GM12891 (cell line): ENCODE measurements around the gene NHSL2.

ENCODE experiments used
- PAX5 ChIP-seq: IDR thresholded peaks from 2 replicates; pipeline ENCODE4 v1.6.1; 2011; ENCODE audit warnings: low read length, moderate library complexity, mild to moderate bottlenecking; ENCODE audit not compliant: insufficient read depth, severe bottlenecking
- POLR2A ChIP-seq: IDR thresholded peaks from 2 replicates; pipeline ENCODE4 v1.6.1; 2011; ENCODE audit warnings: low read depth, low read length, control low read depth
- POLR2AphosphoS5 ChIP-seq: IDR thresholded peaks from 2 replicates; pipeline ENCODE4 v1.6.1; 2011; ENCODE audit warnings: low read depth, low read length, control low read depth
- TAF1 ChIP-seq: IDR thresholded peaks from 2 replicates; pipeline ENCODE4 v1.6.1; 2011; ENCODE audit warnings: low read depth, low read length, control low read depth

DNA sequence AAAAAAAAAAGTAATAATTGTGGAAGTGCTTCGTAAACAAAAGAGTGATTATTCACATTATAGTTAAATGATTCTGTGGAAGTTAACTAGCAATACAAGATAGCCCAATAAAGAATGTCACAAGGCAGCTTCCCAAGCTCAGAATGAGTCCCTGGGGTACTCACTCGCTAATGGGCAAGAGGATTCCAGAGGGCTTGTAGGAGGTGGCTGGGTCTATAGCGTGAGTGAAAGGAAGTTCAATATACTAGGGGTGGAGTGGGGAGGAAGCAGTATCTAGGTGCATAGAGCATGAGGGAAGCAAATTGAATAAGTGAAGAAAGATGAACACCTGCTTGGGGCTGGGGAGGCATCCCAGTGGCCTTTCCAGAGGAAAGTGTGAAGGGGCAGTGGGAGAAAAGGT lies 178.6 kb downstream of the NHSL2 start:
- TF ChIP-seq PAX5 (no peak), POLR2A (no peak), POLR2AphosphoS5 (no peak), TAF1 (no peak)
